Lung (tissue), 12 donors: Measurements from ENCODE around the gene RC3H1. TPM values are rescaled to one million over a fixed set of nuclear protein-coding genes. Genes with fewer than 3 reads are reported as not detected.

Source experiments
- ATAC-seq: fragments of 200-7000 bp; cut with Tn5 transposase; one replicate; pipeline ENCODE4 v1.9.1; 2020; ENCODE audit warnings: moderate number of reproducible peaks; ENCODE audit not compliant: insufficient read depth, low FRiP score
- DNase-seq, 3 donors: peaks; one replicate each; pipeline ENCODE4 v3.0.0-alpha.2; 2013 to 2017
- H3K27ac ChIP-seq, 2 donors: one replicate each; pipeline ENCODE4 v1.5.1; 2013; ENCODE audit warnings: mild to moderate bottlenecking in 2 of 2, moderate library complexity in 2 of 2, control low read depth in 1 of 2, inconsistent platforms in 1 of 2, low read depth in 1 of 2, low read length in 1 of 2
- H3K27me3 ChIP-seq, 3 donors: one replicate each; pipeline ENCODE4 v1.5.1; 2013; ENCODE audit warnings: low read length in 2 of 3; ENCODE audit not compliant: control insufficient read depth in 3 of 3, insufficient read depth in 3 of 3
- H3K36me3 ChIP-seq, 4 donors: one replicate each; pipeline ENCODE4 v1.5.1; 2013; ENCODE audit warnings: low read length in 4 of 4, mild to moderate bottlenecking in 1 of 4, moderate library complexity in 1 of 4; ENCODE audit not compliant: control insufficient read depth in 4 of 4, insufficient read depth in 4 of 4
- H3K4me1 ChIP-seq, 5 donors: one replicate each; pipeline ENCODE4 v1.5.1; 2013; ENCODE audit warnings: low read length in 5 of 5, mild to moderate bottlenecking in 2 of 5, moderate library complexity in 1 of 5; ENCODE audit not compliant: control insufficient read depth in 5 of 5, insufficient read depth in 5 of 5
- H3K4me3 ChIP-seq: one replicate; pipeline ENCODE4 v1.5.1; 2013; ENCODE audit warnings: mild to moderate bottlenecking, control low read depth, moderate library complexity
- H3K9ac ChIP-seq, 2 donors: one replicate each; pipeline ENCODE4 v1.5.1; 2013; ENCODE audit warnings: low read length in 2 of 2, control low read depth in 1 of 2; ENCODE audit not compliant: insufficient read depth in 1 of 2
- H3K9me3 ChIP-seq, 4 donors: one replicate each; pipeline ENCODE4 v1.5.1; 2013; ENCODE audit warnings: low read length in 3 of 4, mild to moderate bottlenecking in 1 of 4, moderate library complexity in 1 of 4; ENCODE audit not compliant: control insufficient read depth in 4 of 4, insufficient read depth in 3 of 4
- WGBS, 2 donors: extraction: QIAGEN DNeasy Blood & Tissue Kit; methylation state at CpG; one replicate each; pipeline ENCODE4 v1.1.7; 2013; 5-methylcytosine and 5-hydroxymethylcytosine counted together
- polyA plus RNA-seq, 2 donors: library from polyadenylated mRNA; stranded (reverse); fragments of 200-250 nt; gene quantifications; one replicate each; pipeline ENCODE4 v1.2.1, GENCODE V29; 2013
- total RNA-seq, 2 donors: library from RNA; depleted of rRNA in 1 of 2; stranded (reverse); fragments of >200 nt in 1 of 2; gene quantifications; one replicate each; pipeline ENCODE4 v1.2.1, GENCODE V29; 2014 to 2021
- TF ChIP-seq, protein P1 (sequence below): IDR thresholded peaks from 2 replicates; pipeline ENCODE4 v1.5.1; 2012; ENCODE audit warnings: mild to moderate bottlenecking; ENCODE audit errors: control extremely low read depth, extremely low read depth
- donor health status: control.
- donor health status: control.
- donor health status: Bipolar disorder and iron deficiency.
- donor health status: healthy.
- donor health status: DM: yes; HTN: yes; CAD: no.

RC3H1 gene
- total and polyA plus RNA-seq, 4 donors, result 3.8 to 51.5 (median 17.1) TPM

DNA sequence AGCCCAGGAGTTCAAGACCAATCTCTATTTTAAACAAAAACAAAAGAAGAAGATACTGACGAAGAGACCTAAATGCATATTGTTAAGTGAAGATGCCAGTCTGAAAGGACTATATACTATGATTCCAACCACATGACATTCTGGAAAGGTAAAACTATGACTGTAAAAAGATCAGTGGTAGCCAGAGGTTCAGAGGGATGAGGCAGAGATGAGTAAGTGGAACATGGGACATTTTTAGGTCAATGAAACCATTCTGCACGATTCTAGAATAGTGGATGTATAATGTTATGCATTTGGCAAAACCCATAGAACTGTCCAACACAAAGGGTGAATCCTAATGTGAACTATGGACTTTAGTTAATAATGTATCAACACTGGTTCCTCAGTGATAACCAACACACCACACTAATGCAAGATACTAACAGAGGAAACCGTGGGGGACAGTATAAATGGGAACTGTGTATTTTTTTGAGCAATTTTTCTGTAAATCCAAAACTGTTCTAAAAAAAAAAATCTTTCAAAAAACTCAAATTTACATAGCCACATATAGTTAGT is 8.2 kb downstream of the RC3H1 start:
- TF ChIP-seq, protein P1, sequence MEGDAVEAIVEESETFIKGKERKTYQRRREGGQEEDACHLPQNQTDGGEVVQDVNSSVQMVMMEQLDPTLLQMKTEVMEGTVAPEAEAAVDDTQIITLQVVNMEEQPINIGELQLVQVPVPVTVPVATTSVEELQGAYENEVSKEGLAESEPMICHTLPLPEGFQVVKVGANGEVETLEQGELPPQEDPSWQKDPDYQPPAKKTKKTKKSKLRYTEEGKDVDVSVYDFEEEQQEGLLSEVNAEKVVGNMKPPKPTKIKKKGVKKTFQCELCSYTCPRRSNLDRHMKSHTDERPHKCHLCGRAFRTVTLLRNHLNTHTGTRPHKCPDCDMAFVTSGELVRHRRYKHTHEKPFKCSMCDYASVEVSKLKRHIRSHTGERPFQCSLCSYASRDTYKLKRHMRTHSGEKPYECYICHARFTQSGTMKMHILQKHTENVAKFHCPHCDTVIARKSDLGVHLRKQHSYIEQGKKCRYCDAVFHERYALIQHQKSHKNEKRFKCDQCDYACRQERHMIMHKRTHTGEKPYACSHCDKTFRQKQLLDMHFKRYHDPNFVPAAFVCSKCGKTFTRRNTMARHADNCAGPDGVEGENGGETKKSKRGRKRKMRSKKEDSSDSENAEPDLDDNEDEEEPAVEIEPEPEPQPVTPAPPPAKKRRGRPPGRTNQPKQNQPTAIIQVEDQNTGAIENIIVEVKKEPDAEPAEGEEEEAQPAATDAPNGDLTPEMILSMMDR, result no peak
- no peaks in the 10 kb centered on the region for H3K36me3 ChIP-seq
- no peak overlapping the region for H3K9ac ChIP-seq
- WGBS, 2 donors, result 77 to 85% methylated on average over 3 of the region's 3 CpGs
- DNase-seq, result no peak
- no peaks in the 10 kb centered on the region for H3K9me3 ChIP-seq
- ATAC-seq, result no peak
- H3K27ac ChIP-seq, result no peak overlapping the region
- H3K27me3 ChIP-seq, result no peaks in the 10 kb centered on the region
- H3K4me1 ChIP-seq, result peaks cover 0 to 21% (median 0%) of the 10 kb centered on the region in 5 donors
- no peak overlapping the region for H3K4me3 ChIP-seq

DNA sequence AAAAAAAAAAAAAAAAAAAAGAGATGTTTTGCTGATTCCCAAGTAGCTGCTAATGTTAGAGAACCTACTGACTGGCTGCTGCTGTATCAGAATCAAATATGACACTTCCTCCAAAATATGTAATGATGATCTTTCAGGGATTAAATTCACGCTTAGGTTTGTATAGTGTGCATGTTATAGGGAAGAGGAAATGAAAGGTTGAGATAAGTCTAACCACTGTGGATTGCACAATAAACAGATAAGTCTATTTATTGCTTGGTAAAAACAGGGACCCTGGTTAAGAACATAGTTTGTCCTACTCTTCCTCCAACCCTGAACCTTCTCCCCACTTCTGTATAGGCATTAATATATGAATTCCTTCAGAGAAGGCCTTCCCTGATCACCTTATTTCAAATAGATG is 13.2 kb downstream of the RC3H1 start:
- no peaks in the 10 kb centered on the region for H3K36me3 ChIP-seq
- TF ChIP-seq, protein P1, result no peak
- 28 to 42% methylated on average over 1 of the region's 1 CpG for WGBS, 2 donors
- no peak overlapping the region for H3K4me3 ChIP-seq
- DNase-seq (no peak), ATAC-seq (no peak)
- H3K27ac ChIP-seq, result no peak overlapping the region
- H3K4me1 ChIP-seq, result peaks cover 0 to 28% (median 1%) of the 10 kb centered on the region in 5 donors
- H3K9ac ChIP-seq, result no peak overlapping the region
- H3K27me3 ChIP-seq, result no peaks in the 10 kb centered on the region
- H3K9me3 ChIP-seq, result no peaks in the 10 kb centered on the region

DNA sequence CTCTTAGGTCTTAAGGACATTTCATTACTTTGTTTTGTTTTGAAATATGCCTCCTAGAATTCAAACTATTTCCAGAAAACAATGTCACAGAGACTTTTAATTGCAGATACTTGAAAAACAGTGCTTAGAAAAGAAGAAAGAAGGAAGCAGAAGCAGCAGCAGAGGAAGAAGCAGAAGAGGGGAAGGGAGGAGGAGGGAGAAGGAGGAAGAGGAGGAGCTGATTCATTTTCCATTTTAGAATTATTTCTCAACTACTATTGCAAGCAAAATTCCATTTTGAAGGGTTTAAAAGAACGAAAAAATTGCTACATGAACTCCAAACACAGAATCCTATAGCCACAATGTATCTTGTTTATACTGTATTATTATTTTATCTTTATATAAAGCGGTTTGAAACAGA is 13.9 kb downstream of the RC3H1 start:
- H3K27me3 ChIP-seq, result no peaks in the 10 kb centered on the region
- no peak overlapping the region for H3K9ac ChIP-seq
- DNase-seq (no peak), ATAC-seq (no peak)
- TF ChIP-seq, protein P1, result no peak
- H3K4me3 ChIP-seq, result no peak overlapping the region
- H3K4me1 ChIP-seq, result peaks cover 0 to 28% (median 1%) of the 10 kb centered on the region in 5 donors
- 61 to 81% methylated on average over 2 of the region's 2 CpGs for WGBS, 2 donors
- peaks cover 0 to under 1% (median 0%) of the 10 kb centered on the region in 4 donors for H3K36me3 ChIP-seq
- H3K27ac ChIP-seq, result no peak overlapping the region
- no peaks in the 10 kb centered on the region for H3K9me3 ChIP-seq

DNA sequence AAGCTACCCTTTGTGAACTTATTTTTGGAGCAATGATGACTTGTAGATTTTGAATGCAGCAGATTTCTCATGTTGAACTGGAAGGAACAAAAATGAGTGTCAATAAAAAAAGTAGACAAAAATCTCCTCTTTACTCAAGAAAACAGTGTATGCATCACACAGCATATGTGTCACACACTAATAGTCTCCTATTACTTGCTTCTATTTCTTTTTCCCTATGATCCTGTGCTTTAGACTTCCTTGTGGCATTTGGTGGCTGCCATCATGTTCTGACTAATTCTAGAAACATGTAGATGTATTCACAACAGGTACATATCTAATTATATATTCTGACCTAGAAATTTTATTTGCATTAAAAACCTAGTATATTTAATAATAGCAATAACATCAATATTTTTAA is 14.3 kb downstream of the RC3H1 start:
- H3K27ac ChIP-seq, result no peak overlapping the region
- H3K4me3 ChIP-seq, result no peak overlapping the region
- H3K4me1 ChIP-seq, result peaks cover 0 to 28% (median 1%) of the 10 kb centered on the region in 5 donors
- no peak for DNase-seq
- H3K9ac ChIP-seq, result no peak overlapping the region
- ATAC-seq, result no peak
- TF ChIP-seq, protein P1, result no peak
- peaks cover 0 to 2% (median 0%) of the 10 kb centered on the region in 4 donors for H3K36me3 ChIP-seq
- H3K27me3 ChIP-seq, result no peaks in the 10 kb centered on the region
- no peaks in the 10 kb centered on the region for H3K9me3 ChIP-seq
